ENCODE measurements around the gene TSPAN1. TPM values are rescaled to one million over a fixed set of nuclear protein-coding genes. Genes with fewer than 3 reads are reported as not detected.

TSPAN1 gene
- total and polyA plus RNA-seq, 4 donors, result 0.33 to 7.0 (median 2.1) TPM

- TF ChIP-seq REST (IDR thresholded peaks at IDR 0.05) (no peak), JUND (IDR thresholded peaks at IDR 0.05) (no peak), SP1 (IDR thresholded peaks at IDR 0.05) (no peak), EGR1 (IDR thresholded peaks at IDR 0.05; ENCODE audit: low read depth in 2 of 2) (no peak), MAX (IDR thresholded peaks at IDR 0.05) (no peak), GABPA (IDR thresholded peaks at IDR 0.05 in 1 of 2, conservative IDR thresholded peaks at IDR 0.05 in 1 of 2) (no peak), CTCF (IDR thresholded peaks at IDR 0.05; ENCODE audit: low read depth, low read length, missing input control) (no peak), HNF4A (conservative IDR thresholded peaks at IDR 0.05) (no peak), YY1 (IDR thresholded peaks at IDR 0.05) (no peak)
These were observed 29.5 kb downstream of the TSPAN1 start (continued) for GRCh38 chr1:46204406-46204742.

- Histone ChIP-seq H3K9me3 (ENCODE audit: control insufficient read depth in 4 of 4, low read length in 3 of 4) (no peaks in the 10 kb centered on the region), H3K27ac (ENCODE audit: low read depth in 1 of 2, low read length in 2 of 2) (no peak overlapping the region), H3K4me1 (ENCODE audit: control insufficient read depth in 4 of 4, insufficient read depth in 4 of 4, low read length in 3 of 4) (peaks cover 0 to 10% (median 7%) of the 10 kb centered on the region in 4 donors), H3K27me3 (ENCODE audit: control insufficient read depth in 4 of 4, insufficient read depth in 4 of 4, low read length in 3 of 4) (no peaks in the 10 kb centered on the region), H3K4me3 (ENCODE audit: low read depth in 1 of 3, low read length in 3 of 3) (no peak overlapping the region), H3K9ac (ENCODE audit: low read depth in 1 of 2, low read length in 2 of 2) (no peak overlapping the region), H3K36me3 (ENCODE audit: control insufficient read depth in 4 of 4, insufficient read depth in 3 of 4, low read depth in 1 of 4, low read length in 3 of 4) (no peaks in the 10 kb centered on the region)
- DNase-seq (ENCODE audit: low spot score), result no peak
- TF ChIP-seq JUND (IDR thresholded peaks at IDR 0.05) (no peak), EGR1 (IDR thresholded peaks at IDR 0.05; ENCODE audit: low read depth in 2 of 2) (no peak), MAX (IDR thresholded peaks at IDR 0.05) (no peak), HNF4G (IDR thresholded peaks at IDR 0.05) (no peak), FOXA2 (IDR thresholded peaks at IDR 0.05) (no peak), RXRA (IDR thresholded peaks at IDR 0.05) (no peak), NR2F2 (IDR thresholded peaks at IDR 0.05) (no peak), HNF4A (conservative IDR thresholded peaks at IDR 0.05) (no peak)
- WGBS, result 87% methylated on average over 3 of the region's 3 CpGs
These were observed 30.3 kb downstream of the TSPAN1 start for GRCh38 chr1:46205141-46205540.

- TF ChIP-seq HNF4A (conservative IDR thresholded peaks at IDR 0.05), result no peak
- TF ChIP-seq YY1 (IDR thresholded peaks at IDR 0.05), result no peak
- no peak for TF ChIP-seq CTCF (IDR thresholded peaks at IDR 0.05; ENCODE audit: low read depth, low read length, missing input control)
- TF ChIP-seq RXRA (IDR thresholded peaks at IDR 0.05), result no peak
- TF ChIP-seq HNF4G (IDR thresholded peaks at IDR 0.05), result no peak
These were observed 30.9 kb downstream of the TSPAN1 start for GRCh38 chr1:46205791-46206190.

More at GRCh38 chr1:46205791-46206190, 30.9 kb downstream of the TSPAN1 start:
- 78% methylated on average over 3 of the region's 3 CpGs for WGBS
- Histone ChIP-seq H3K9ac (ENCODE audit: low read depth in 1 of 2, low read length in 2 of 2) (no peak overlapping the region), H3K9me3 (ENCODE audit: control insufficient read depth in 4 of 4, low read length in 3 of 4) (no peaks in the 10 kb centered on the region), H3K4me3 (ENCODE audit: low read depth in 1 of 3, low read length in 3 of 3) (no peak overlapping the region), H3K36me3 (ENCODE audit: control insufficient read depth in 4 of 4, insufficient read depth in 3 of 4, low read depth in 1 of 4, low read length in 3 of 4) (no peaks in the 10 kb centered on the region), H3K4me1 (ENCODE audit: control insufficient read depth in 4 of 4, insufficient read depth in 4 of 4, low read length in 3 of 4) (peaks cover 0 to 10% (median 7%) of the 10 kb centered on the region in 4 donors), H3K27ac (ENCODE audit: low read depth in 1 of 2, low read length in 2 of 2) (no peak overlapping the region), H3K27me3 (ENCODE audit: control insufficient read depth in 4 of 4, insufficient read depth in 4 of 4, low read length in 3 of 4) (no peaks in the 10 kb centered on the region)
- DNase-seq (ENCODE audit: low spot score), result no peak

Data from liver (tissue), 9 donors.